Mammary microvascular endothelial cell (primary cell): ENCODE measurements around the gene ABHD12B. TPM values are rescaled to one million over a fixed set of nuclear protein-coding genes. Genes with fewer than 3 reads are reported as not detected.

Source experiments
- total RNA-seq: library from RNA; depleted of rRNA; stranded (reverse); fragments of >200 nt; gene quantifications from 2 replicates; pipeline ENCODE4 v1.2.3, GENCODE V29; 2015

The ABHD12B gene
- total RNA-seq = not detected in 2 replicates

GRCh38 chr14:50871914-50872732 lies at the start of gene ABHD12B:
Gene ABHD12B, plus strand, starts transcription at chr14:50872053. Its CDS starts 122 bp downstream, at chr14:50872175.

DNA sequence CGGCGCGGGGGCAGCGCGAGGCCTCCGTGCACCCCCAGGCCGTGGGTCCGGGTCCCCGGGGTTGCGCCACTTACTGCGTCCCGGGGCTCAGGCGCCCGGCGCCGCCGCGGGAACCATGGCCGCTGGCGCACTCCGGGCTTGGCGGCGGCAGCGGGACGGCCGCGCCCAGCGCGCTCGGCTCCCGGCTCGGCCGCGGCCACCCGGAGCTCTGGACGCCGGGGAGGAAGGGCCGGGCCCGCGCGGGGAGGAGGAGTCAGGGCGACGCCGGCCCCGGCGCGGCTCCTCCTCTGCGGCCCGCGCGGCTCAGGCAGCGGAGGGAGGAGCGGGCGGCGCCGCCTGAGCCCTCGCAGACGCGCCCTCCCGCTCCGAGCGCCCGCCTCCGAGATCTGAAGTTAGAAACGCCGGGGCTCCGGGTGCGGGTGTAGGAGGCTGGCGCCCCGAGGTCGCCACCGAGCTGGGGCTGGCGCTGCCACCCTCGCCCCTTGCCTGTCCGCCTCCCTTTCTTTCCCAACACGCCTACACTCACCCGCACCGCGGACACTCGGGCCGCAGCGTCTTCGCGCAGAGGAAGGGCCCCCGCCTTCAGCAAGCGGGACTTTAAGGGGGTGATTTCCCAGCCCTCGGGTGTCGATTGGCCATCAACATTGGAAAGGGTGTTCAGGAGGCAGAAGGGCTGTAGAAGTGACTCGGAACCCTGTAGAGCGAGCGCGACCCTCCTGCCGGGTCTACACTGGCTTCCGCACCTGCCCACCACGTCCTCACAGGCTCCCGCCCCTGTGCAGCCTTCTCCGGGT lies 40.7 kb upstream of the ABHD12B start, which contains the start of gene NIN:
TSS of gene NIN (minus strand) at position 231 of the 794 bp plus-strand sequence. CDS start 9,106 bp downstream, outside the sequence.

GRCh38 chr14:50943943-50944646 lies 72.2 kb downstream of the ABHD12B start, which contains the start of gene PYGL:
Gene PYGL, minus strand, starts transcription at chr14:50944483. Its CDS starts 80 bp downstream, at chr14:50944403.

Other genes with a start within 250 kb of the ABHD12B start
- gene SAV1, start 203.7 kb upstream of the ABHD12B start, total RNA-seq = 36.1 and 36.3 TPM in 2 replicates
- 33.8 and 34.0 TPM in 2 replicates for gene NIN, start 40.9 kb upstream of the ABHD12B start, total RNA-seq
- gene PYGL, start 72.4 kb downstream of the ABHD12B start, total RNA-seq = 79.2 and 93.2 TPM in 2 replicates
- gene TRIM9, start 223.1 kb downstream of the ABHD12B start, total RNA-seq = not detected in 2 replicates